ENCODE data around the gene GAK. TPM values are rescaled to one million over a fixed set of nuclear protein-coding genes. Genes with fewer than 3 reads are reported as not detected.
A peak's percentile ranks its signal among the peaks of the same experiment; 100 is the strongest.

Gene GAK
- total and polyA plus RNA-seq, 4 donors: 27.4 to 69.7 (median 47.0) TPM

GRCh38 chr4:971666-972500 is 39.8 kb upstream of the GAK start:
- Histone ChIP-seq H3K9me3 (ENCODE audit: control insufficient read depth in 4 of 4, low read length in 3 of 4) (no peaks in the 10 kb centered on the region), H3K27me3 (ENCODE audit: control insufficient read depth in 4 of 4, insufficient read depth in 4 of 4, low read length in 3 of 4) (no peaks in the 10 kb centered on the region), H3K9ac (ENCODE audit: low read depth in 1 of 2, low read length in 2 of 2) (no peak overlapping the region), H3K4me3 (ENCODE audit: low read depth in 1 of 3, low read length in 3 of 3) (peak overlapping the region in 2 of 3 donors; percentile 78 to 93), H3K27ac (ENCODE audit: low read depth in 1 of 2, low read length in 2 of 2) (no peak overlapping the region), H3K36me3 (ENCODE audit: control insufficient read depth in 4 of 4, insufficient read depth in 3 of 4, low read depth in 1 of 4, low read length in 3 of 4) (no peaks in the 10 kb centered on the region), H3K4me1 (ENCODE audit: control insufficient read depth in 4 of 4, insufficient read depth in 4 of 4, low read length in 3 of 4) (peaks cover 13 to 20% (median 16%) of the 10 kb centered on the region in 4 donors)
- 62% methylated on average over 24 of the region's 24 CpGs for WGBS
- TF ChIP-seq ZBTB33 (IDR thresholded peaks at IDR 0.05) (no peak), JUND (IDR thresholded peaks at IDR 0.05) (no peak), HNF4G (IDR thresholded peaks at IDR 0.05) (no peak), GABPA (IDR thresholded peaks at IDR 0.05 in 1 of 2, conservative IDR thresholded peaks at IDR 0.05 in 1 of 2) (no peak), ATF3 (IDR thresholded peaks at IDR 0.05) (no peak), EGR1 (IDR thresholded peaks at IDR 0.05; ENCODE audit: low read depth in 2 of 2) (no peak), FOXA2 (IDR thresholded peaks at IDR 0.05) (no peak), SP1 (IDR thresholded peaks at IDR 0.05) (no peak), FOXA1 (IDR thresholded peaks at IDR 0.05) (no peak), RAD21 (IDR thresholded peaks at IDR 0.05) (no peak), YY1 (IDR thresholded peaks at IDR 0.05) (no peak), REST (IDR thresholded peaks at IDR 0.05) (no peak), HNF4A (conservative IDR thresholded peaks at IDR 0.05) (no peak), MAX (IDR thresholded peaks at IDR 0.05) (no peak), TAF1 (conservative IDR thresholded peaks at IDR 0.05) (no peak), NR2F2 (IDR thresholded peaks at IDR 0.05) (no peak)
- no peak for DNase-seq (ENCODE audit: low spot score)

- Histone ChIP-seq H3K9me3 (ENCODE audit: control insufficient read depth in 4 of 4, low read length in 3 of 4) (no peaks in the 10 kb centered on the region), H3K4me1 (ENCODE audit: control insufficient read depth in 4 of 4, insufficient read depth in 4 of 4, low read length in 3 of 4) (peaks cover 13 to 20% (median 16%) of the 10 kb centered on the region in 4 donors), H3K27me3 (ENCODE audit: control insufficient read depth in 4 of 4, insufficient read depth in 4 of 4, low read length in 3 of 4) (no peaks in the 10 kb centered on the region), H3K36me3 (ENCODE audit: control insufficient read depth in 4 of 4, insufficient read depth in 3 of 4, low read depth in 1 of 4, low read length in 3 of 4) (peaks cover 0 to 5% (median 0%) of the 10 kb centered on the region in 4 donors), H3K4me3 (ENCODE audit: low read depth in 1 of 3, low read length in 3 of 3) (no peak overlapping the region), H3K27ac (ENCODE audit: low read depth in 1 of 2, low read length in 2 of 2) (no peak overlapping the region), H3K9ac (ENCODE audit: low read depth in 1 of 2, low read length in 2 of 2) (no peak overlapping the region)
- DNase-seq (ENCODE audit: low spot score): no peak
- TF ChIP-seq RAD21 (IDR thresholded peaks at IDR 0.05) (no peak), MAX (IDR thresholded peaks at IDR 0.05) (no peak), TAF1 (conservative IDR thresholded peaks at IDR 0.05) (no peak), SP1 (IDR thresholded peaks at IDR 0.05) (no peak), HNF4A (conservative IDR thresholded peaks at IDR 0.05) (no peak), ATF3 (IDR thresholded peaks at IDR 0.05) (no peak), YY1 (IDR thresholded peaks at IDR 0.05) (no peak), GABPA (IDR thresholded peaks at IDR 0.05 in 1 of 2, conservative IDR thresholded peaks at IDR 0.05 in 1 of 2) (no peak), FOXA2 (IDR thresholded peaks at IDR 0.05) (no peak), ZBTB33 (IDR thresholded peaks at IDR 0.05) (no peak)
- WGBS: 81% methylated on average over 17 of the region's 17 CpGs
Observed at GRCh38 chr4:970854-971520, 38.9 kb upstream of the GAK start.
